GM12872 (cell line): ENCODE results near the gene MBOAT2.

Experiments
- TF ChIP-seq, protein P1 (sequence below): IDR thresholded peaks from 3 replicates; pipeline ENCODE4 v1.5.1; 2011; ENCODE audit warnings: low read depth, mild to moderate bottlenecking, low read length, moderate library complexity; ENCODE audit not compliant: insufficient read depth

MBOAT2 gene

DNA sequence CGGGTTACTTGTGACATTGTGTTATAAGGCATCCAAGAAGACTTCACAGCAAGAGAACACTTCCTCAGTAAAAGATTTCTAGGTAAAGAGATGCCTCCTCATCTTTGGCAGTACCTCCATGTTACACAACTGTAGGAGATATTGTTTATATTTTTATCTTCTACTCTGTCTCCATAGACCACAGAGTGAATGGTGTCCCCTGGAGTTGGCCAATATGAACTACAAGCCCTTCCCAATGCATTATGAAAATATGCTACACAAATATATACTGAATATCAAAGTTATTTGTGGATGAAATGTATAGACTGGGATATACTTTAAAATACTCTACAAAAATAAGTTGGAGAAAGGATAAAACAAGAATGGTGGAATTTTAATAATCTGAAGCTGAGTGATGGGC lies 46.7 kb downstream of the MBOAT2 start:
- TF ChIP-seq, protein P1, sequence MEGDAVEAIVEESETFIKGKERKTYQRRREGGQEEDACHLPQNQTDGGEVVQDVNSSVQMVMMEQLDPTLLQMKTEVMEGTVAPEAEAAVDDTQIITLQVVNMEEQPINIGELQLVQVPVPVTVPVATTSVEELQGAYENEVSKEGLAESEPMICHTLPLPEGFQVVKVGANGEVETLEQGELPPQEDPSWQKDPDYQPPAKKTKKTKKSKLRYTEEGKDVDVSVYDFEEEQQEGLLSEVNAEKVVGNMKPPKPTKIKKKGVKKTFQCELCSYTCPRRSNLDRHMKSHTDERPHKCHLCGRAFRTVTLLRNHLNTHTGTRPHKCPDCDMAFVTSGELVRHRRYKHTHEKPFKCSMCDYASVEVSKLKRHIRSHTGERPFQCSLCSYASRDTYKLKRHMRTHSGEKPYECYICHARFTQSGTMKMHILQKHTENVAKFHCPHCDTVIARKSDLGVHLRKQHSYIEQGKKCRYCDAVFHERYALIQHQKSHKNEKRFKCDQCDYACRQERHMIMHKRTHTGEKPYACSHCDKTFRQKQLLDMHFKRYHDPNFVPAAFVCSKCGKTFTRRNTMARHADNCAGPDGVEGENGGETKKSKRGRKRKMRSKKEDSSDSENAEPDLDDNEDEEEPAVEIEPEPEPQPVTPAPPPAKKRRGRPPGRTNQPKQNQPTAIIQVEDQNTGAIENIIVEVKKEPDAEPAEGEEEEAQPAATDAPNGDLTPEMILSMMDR, result no peak

DNA sequence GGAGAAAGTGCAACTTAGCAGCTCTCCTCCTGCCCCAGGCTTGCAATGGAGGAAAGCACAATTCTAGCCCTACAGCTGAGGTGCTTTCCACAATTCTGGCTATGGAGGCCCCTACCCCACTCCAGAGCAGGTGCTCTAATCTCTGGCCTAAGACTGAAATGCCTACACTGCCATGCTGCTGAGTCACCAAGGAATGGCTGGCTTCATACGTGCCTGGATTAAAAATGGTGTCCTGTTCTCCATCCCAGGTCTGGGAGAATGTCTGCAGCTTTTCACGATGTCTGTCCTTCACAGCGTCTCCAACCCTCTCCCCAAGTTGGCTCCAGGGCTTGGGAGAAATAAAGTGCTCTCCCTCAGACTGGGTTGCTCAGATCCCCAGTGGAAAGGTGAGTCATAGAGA lies 48.5 kb downstream of the MBOAT2 start:
- TF ChIP-seq, protein P1, result no peak

DNA sequence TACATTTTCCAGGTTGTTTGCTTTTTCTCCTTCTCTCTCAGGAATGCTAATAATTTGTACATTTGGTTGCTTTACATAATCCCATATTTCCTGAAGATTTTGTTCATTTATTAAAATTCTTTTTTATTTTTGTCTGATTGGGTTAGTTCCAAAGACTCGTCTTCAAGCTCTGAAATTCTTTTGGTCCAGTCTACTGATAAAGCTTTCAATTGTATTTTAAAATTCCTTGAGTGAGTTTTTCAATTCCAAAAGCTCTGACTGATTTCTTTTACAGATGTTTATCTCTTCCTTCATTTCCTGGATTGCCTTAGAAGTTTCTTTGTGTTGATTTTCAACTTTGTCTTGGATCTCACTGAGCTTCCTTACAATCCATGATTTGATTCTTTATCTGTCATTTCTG lies 50.0 kb downstream of the MBOAT2 start:
- TF ChIP-seq, protein P1, result no peak

DNA sequence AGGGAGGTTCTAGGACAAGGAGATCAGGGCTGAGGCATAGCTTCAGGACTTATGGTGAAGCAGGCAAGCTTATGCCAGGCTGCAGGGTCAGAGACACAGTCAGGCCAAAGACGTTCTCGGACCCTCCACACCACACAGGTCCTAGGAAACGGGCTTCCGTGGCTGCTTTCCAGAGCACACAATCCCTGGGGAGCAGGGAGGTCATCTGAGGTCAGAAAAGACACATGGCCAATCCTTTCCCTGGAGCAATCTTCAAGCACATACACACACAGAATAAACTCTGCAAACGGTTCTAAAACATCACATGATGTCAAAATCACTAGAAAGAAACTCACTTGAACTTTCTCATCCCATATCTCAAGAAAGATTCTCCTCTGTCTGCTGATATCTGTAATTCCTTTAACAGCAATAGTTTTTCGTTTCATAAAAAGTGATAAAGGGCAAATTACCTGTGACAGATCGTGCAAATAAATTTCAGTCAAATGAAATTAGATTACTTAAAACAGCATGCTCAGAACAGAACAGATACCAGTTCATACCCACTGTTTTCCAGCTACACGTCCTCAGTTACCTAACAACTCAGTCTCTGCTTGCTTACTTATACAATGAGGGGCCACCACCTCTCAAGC lies 63.9 kb downstream of the MBOAT2 start:
- TF ChIP-seq, protein P1, result no peak

DNA sequence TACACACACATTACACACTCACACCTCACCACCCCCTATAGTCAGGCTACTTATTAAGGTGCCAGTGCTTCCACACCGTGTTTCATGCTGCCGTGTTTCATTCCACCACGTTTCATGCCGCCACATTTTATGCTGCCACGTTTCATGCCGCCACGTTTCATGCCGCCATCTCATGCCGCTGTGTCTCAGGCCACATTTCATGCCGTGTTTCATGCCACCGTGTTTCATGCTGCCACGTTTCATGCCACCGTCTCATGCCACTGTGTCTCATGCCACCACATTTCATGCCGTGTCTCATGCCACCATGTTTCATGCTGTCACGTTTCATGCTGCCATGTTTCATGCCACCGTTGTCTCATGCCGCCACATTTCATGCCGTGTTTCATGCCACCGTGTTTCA lies 65.1 kb downstream of the MBOAT2 start:
- TF ChIP-seq, protein P1, result no peak

DNA sequence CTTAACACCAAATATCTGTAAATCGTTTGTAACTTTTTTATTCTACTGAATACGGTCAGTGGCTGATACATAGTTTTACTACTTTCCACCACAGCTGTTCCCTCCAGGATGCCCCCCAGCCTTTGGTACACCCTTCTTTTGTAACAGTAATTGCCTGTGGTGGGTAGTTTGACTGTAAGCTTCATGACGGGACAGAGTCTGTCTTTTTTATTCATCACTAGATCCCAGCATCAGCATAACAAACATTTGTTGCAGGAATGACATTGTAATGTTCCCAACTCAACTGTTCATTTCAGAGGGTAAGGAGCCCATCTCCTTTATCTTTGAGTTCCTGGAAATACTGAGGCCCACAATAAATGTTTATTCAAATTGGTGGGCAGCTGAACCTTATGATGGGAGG lies 67.5 kb downstream of the MBOAT2 start:
- TF ChIP-seq, protein P1, result no peak

DNA sequence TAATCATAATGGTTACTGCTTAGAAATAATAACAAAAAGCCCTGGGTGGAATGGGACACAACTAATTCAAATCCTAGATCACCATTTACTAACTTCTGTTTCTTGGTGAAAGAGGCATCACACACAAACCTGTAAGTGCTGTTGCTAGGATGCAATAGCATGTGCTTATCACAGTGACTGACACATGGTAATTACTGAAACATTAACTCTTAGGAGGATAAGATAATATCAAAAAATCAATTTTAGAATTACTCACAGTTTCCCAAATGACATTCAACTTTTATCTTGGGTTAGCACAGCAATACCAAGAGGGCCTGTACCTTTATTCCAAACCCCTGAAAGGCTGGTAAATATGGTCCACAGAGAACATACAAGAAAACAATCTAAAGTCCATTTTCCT lies 69.1 kb downstream of the MBOAT2 start:
- TF ChIP-seq, protein P1, result no peak
